ENCODE measurements around the gene CFAP92. TPM values are rescaled to one million over a fixed set of nuclear protein-coding genes. Genes with fewer than 3 reads are reported as not detected.

Gene CFAP92
- total and polyA plus RNA-seq, 2 donors (not counting 3 experiments of a cell fraction or from before 2014, with no cell fraction given), result 0.04 to 0.62 TPM

- Histone ChIP-seq H3K36me3 (ENCODE audit: control insufficient read depth in 2 of 2, extremely low read depth in 1 of 2, insufficient read depth in 2 of 2, low read length in 2 of 2) (no peaks in the 10 kb centered on the region), H3K4me3 (replicated peaks in 1 of 3; ENCODE audit: insufficient read depth in 1 of 3, low read depth in 1 of 3, low read length in 3 of 3) (no peak overlapping the region), H3K27me3 (ENCODE audit: control insufficient read depth in 2 of 2, insufficient read depth in 2 of 2, low read length in 2 of 2) (peaks cover 11 to 31% of the 10 kb centered on the region in 2 experiments), H3K79me2 (ENCODE audit: control insufficient read depth, insufficient read depth, low read length) (no peaks in the 10 kb centered on the region), H3K4me1 (ENCODE audit: control insufficient read depth, extremely low read depth, insufficient read depth, low read length) (peaks cover 11% of the 10 kb centered on the region), H3K27ac (ENCODE audit: insufficient read depth, low read depth, low read length) (no peak overlapping the region), H2AFZ (ENCODE audit: low read depth, low read length) (no peak overlapping the region), H3K9ac (replicated peaks; ENCODE audit: extremely low read depth, insufficient read depth, low read length) (no peak overlapping the region), H3K9me1 (replicated peaks; ENCODE audit: control insufficient read depth, extremely low read depth, insufficient read depth, low read length) (no peaks in the 10 kb centered on the region), H4K20me1 (replicated peaks; ENCODE audit: control insufficient read depth, extremely low read depth, insufficient read depth, low read length) (no peaks in the 10 kb centered on the region), H3K4me2 (ENCODE audit: insufficient read depth, low read length) (no peak overlapping the region), H3K9me3 (replicated peaks; ENCODE audit: control insufficient read depth, insufficient read depth, low read length) (no peaks in the 10 kb centered on the region)
- intact Hi-C loops (cut with micrococcal nuclease), result no loop called here
- BruUV-seq (replicated peaks), result no TSS peak
- DNase-seq (ENCODE audit: low read depth, low spot score) (no peak), FAIRE-seq (no peak)
- no peak for TF ChIP-seq GATA2 (IDR thresholded peaks at IDR 0.05; ENCODE audit: insufficient read depth, insufficient read length, low read depth, low read length)
- TF ChIP-seq, protein P1, sequence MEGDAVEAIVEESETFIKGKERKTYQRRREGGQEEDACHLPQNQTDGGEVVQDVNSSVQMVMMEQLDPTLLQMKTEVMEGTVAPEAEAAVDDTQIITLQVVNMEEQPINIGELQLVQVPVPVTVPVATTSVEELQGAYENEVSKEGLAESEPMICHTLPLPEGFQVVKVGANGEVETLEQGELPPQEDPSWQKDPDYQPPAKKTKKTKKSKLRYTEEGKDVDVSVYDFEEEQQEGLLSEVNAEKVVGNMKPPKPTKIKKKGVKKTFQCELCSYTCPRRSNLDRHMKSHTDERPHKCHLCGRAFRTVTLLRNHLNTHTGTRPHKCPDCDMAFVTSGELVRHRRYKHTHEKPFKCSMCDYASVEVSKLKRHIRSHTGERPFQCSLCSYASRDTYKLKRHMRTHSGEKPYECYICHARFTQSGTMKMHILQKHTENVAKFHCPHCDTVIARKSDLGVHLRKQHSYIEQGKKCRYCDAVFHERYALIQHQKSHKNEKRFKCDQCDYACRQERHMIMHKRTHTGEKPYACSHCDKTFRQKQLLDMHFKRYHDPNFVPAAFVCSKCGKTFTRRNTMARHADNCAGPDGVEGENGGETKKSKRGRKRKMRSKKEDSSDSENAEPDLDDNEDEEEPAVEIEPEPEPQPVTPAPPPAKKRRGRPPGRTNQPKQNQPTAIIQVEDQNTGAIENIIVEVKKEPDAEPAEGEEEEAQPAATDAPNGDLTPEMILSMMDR (IDR thresholded peaks at IDR 0.05; ENCODE audit: extremely low read depth in 1 of 2, insufficient read depth in 1 of 2, low read depth in 1 of 2, low read length in 2 of 2), result no peak
- TF ChIP-seq, protein P2, sequence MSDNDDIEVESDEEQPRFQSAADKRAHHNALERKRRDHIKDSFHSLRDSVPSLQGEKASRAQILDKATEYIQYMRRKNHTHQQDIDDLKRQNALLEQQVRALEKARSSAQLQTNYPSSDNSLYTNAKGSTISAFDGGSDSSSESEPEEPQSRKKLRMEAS (IDR thresholded peaks at IDR 0.05; ENCODE audit: insufficient read depth, insufficient read length), result no peak
- dilution Hi-C loops (cut with MboI; ENCODE audit: extremely low pct_ligation_motif_present, low sequenced_read_pairs), result no loop called here
- ChIA-PET CTCF (interaction anchor here (0.7 to 4.8 kb wide), 3 partner anchors 20 to 57 kb away, joined by 3 to 36 read pairs (median 3); no protein-coding TSS in a partner anchor), POLR2A (no interaction called here)
Measured at GRCh38 chr3:128996200-128996599, 2.3 kb upstream of the CFAP92 start.

GRCh38 chr3:128995737-128996136 lies 1.9 kb upstream of the CFAP92 start:
- H3K4me2 ChIP-seq (ENCODE audit: insufficient read depth, low read length), result no peak overlapping the region
- intact Hi-C loops (cut with micrococcal nuclease) (no loop called here), dilution Hi-C loops (cut with MboI; ENCODE audit: extremely low pct_ligation_motif_present, low sequenced_read_pairs) (no loop called here)
- no peaks in the 10 kb centered on the region for H3K9me3 ChIP-seq (replicated peaks; ENCODE audit: control insufficient read depth, insufficient read depth, low read length)
- BruUV-seq (replicated peaks), result no TSS peak
- ChIA-PET POLR2A (no interaction called here), CTCF (interaction anchor here (0.9 to 4.8 kb wide), 3 partner anchors 21 to 58 kb away, joined by 3 to 36 read pairs (median 3); no protein-coding TSS in a partner anchor)
- no peak overlapping the region for H3K4me3 ChIP-seq (replicated peaks in 1 of 3; ENCODE audit: insufficient read depth in 1 of 3, low read depth in 1 of 3, low read length in 3 of 3)
- H3K79me2 ChIP-seq (ENCODE audit: control insufficient read depth, insufficient read depth, low read length), result no peaks in the 10 kb centered on the region
- no peaks in the 10 kb centered on the region for H3K9me1 ChIP-seq (replicated peaks; ENCODE audit: control insufficient read depth, extremely low read depth, insufficient read depth, low read length)
- H3K27ac ChIP-seq (ENCODE audit: insufficient read depth, low read depth, low read length), result no peak overlapping the region
- H2AFZ ChIP-seq (ENCODE audit: low read depth, low read length), result no peak overlapping the region
- no peaks in the 10 kb centered on the region for H4K20me1 ChIP-seq (replicated peaks; ENCODE audit: control insufficient read depth, extremely low read depth, insufficient read depth, low read length)
- DNase-seq (ENCODE audit: low read depth, low spot score) (no peak), FAIRE-seq (no peak)
- no peak overlapping the region for H3K9ac ChIP-seq (replicated peaks; ENCODE audit: extremely low read depth, insufficient read depth, low read length)
- H3K4me1 ChIP-seq (ENCODE audit: control insufficient read depth, extremely low read depth, insufficient read depth, low read length), result peaks cover 7% of the 10 kb centered on the region
- TF ChIP-seq MYC (IDR thresholded peaks at IDR 0.05; ENCODE audit: low read depth, low read length) (no peak), FOS (IDR thresholded peaks at IDR 0.05; ENCODE audit: borderline replicate concordance, insufficient read depth, low read length) (no peak), JUN (IDR thresholded peaks at IDR 0.05; ENCODE audit: borderline replicate concordance, insufficient read depth, insufficient read length, low read depth) (no peak), POLR2A (IDR thresholded peaks at IDR 0.05; ENCODE audit: low read depth, low read length) (no peak), POLR2AphosphoS5 (IDR thresholded peaks at IDR 0.05; ENCODE audit: insufficient read depth, low read depth, low read length) (no peak), EZH2 (IDR thresholded peaks at IDR 0.05; ENCODE audit: borderline replicate concordance, low read depth, low read length, severe bottlenecking) (no peak), GATA2 (IDR thresholded peaks at IDR 0.05; ENCODE audit: insufficient read depth, insufficient read length, low read depth, low read length) (no peak)
- TF ChIP-seq, protein P2 (IDR thresholded peaks at IDR 0.05; ENCODE audit: insufficient read depth, insufficient read length), result no peak
- TF ChIP-seq, protein P1 (IDR thresholded peaks at IDR 0.05; ENCODE audit: extremely low read depth in 1 of 2, insufficient read depth in 1 of 2, low read depth in 1 of 2, low read length in 2 of 2), result no peak
- H3K27me3 ChIP-seq (ENCODE audit: control insufficient read depth in 2 of 2, insufficient read depth in 2 of 2, low read length in 2 of 2), result peaks cover 11 to 27% of the 10 kb centered on the region in 2 experiments
- H3K36me3 ChIP-seq (ENCODE audit: control insufficient read depth in 2 of 2, extremely low read depth in 1 of 2, insufficient read depth in 2 of 2, low read length in 2 of 2), result no peaks in the 10 kb centered on the region
